NCI-H524 treated with DMSO at 0.1 percent for 48 hours (cell line): Measurements from ENCODE around the gene CDK7.

ENCODE experiments used
- DNase-seq: peaks from one replicate; lab custom pipeline; 2025; lab: John Stamatoyannopoulos, UW

The CDK7 gene

DNA sequence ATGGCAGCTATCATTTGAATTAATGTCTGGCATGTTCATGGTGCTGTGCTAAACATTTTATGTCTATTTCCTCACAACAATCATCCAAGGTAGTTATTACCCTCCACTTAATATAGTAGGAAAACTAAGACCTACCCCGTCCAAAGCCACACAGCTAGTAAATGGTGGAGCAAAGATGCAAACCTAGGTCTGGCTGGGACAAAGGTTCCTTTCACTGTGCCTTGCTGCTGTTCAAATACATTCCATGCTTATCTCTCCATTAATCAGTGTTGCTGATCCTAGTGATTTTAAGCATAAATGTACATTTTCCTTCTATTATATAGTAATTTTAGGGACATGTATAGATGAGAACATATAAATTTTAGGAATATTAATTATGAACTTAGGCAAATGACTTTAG is 59.2 kb downstream of the CDK7 start:
- no peak for DNase-seq

DNA sequence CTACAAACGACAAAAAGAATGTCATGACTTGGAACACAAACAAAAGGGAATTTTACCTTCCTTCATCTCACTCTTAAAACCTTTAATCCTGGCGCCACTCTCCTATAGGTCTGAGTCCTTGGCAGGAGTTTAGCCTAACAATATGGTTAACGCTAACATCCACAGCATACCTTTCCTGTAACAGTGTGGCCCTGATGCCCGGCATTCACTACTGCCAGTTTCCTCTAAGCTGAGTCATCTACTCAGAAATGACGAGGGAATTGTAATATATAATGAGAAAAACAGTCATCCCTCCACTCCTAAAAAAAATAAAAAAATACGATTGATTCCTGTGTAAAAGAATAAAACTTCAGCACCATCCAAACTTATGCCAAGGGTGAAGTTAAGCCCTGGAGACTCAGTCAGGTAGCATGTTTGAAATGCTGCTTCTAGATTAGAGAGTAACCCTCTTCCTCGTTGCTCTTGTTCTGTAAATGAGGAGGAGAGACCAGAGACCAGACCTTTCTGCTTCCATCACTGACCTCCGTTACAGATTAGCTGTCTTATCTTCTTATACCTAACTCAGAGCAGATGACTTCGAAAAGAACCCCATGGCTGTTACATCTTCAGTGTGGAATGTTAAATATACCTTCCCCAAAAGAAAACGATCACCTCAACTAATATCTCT is 60.5 kb downstream of the CDK7 start:
- DNase-seq, result no peak

DNA sequence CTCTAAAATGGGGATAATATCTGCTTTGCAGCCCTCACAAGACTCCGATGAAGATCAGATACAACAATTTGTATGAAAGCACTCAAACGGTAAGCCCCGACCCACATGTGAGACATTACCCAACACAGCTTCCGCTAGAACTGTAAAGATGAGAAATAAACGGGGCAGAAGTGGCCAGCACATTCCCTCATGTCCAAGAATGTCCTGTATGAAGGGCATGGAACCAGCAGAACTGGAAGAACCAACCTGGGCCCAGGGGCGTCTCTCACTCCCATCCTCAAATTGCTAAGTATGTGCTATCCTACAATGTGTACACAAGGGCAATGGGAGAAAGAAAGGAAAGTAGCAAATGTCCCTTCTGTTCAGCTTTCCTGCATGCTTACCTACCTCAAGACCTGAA is 64.9 kb downstream of the CDK7 start:
- DNase-seq, result no peak

DNA sequence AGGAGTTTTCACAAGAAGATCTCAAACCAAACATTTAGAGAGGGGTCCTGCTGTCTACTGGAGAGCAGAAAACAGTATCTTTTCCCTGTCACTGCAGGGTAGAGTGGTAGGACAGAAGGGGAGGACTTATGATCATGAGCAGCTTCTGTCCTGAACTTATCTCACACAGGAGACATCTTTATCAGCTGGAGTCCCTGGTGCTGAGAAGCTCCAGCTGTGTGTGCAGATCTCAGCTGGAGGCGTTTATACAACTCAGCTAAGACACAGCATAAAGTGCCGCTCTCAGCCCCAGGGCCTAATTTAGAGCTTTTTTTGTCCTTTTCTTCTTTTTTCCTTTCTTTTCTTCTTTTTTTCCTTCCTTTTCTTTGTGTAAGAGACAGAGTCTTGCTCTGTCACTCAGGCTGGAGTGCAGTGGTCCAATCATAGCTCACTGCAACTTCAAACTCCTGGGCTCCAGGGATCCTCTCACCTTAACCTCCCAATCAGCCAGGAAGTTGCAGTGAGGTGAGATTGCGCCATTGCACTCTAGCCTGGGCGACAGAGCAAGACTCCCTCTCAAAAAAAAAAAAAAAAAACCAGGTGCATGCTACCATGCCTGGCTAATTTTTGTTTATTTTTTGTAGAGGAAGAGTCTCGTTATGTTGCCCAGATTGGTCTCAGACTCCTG is 66.0 kb downstream of the CDK7 start:
- no peak for DNase-seq

DNA sequence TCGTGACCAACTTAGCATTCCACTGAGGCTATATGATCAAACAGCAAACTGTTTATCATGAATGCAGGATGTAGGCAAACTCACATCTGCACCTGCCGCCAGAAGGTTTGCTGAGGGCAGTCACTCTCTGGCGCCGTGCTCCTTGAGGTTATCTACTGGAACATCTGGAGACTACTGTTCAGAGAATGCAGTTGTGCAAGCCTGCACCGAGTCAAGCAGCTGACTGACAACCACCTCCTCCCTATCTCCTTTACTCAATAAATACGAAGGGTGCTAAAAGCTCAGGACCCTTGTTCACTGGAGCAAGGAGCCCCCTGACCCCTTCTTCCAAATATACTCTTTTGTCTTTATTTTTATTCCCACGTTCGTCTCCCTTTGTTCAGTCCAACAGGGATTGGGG is 70.8 kb downstream of the CDK7 start:
- DNase-seq, result no peak

DNA sequence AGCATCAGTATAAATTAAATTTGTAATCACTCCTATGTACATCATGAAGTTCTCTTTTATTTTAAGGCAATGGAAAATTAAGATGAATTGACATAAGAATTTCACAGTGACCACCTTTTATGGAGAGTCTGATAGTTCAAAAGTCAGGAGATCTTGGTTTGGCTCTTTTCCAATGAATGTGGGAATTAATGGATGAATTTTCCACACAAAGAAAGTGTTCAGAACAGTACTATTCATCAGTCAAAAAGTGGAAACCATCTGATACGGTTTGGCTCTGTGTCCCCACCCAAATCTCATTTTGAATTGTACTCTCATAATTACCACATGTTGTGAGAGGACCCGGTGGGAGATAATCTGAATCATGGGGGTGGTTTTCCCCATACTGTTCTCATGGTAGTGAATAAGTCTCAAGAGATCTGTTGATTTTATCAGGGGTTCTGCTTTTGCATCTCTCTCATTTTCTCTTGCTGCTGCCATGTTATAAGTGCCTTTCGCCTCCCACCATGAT is 73.4 kb downstream of the CDK7 start:
- DNase-seq, result no peak

DNA sequence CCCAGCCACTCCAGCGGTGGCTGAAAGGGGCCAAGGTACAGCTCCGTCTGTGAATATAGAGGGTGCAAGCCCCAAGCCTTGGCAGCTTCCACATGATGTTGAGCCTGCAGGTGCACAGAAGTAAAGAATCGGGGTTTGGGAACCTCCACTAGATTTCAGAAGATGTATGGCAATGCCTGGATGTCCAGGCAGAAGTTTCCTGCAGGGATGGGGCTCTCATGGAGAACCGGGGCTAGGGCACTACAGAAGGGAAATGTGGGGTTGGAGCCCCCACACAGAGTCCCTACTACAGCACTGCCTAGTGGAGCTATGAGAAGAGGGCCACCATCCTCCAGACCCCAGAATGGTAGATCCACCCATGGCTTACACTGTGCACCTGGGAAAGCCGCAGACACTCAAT is 74.7 kb downstream of the CDK7 start:
- no peak for DNase-seq

DNA sequence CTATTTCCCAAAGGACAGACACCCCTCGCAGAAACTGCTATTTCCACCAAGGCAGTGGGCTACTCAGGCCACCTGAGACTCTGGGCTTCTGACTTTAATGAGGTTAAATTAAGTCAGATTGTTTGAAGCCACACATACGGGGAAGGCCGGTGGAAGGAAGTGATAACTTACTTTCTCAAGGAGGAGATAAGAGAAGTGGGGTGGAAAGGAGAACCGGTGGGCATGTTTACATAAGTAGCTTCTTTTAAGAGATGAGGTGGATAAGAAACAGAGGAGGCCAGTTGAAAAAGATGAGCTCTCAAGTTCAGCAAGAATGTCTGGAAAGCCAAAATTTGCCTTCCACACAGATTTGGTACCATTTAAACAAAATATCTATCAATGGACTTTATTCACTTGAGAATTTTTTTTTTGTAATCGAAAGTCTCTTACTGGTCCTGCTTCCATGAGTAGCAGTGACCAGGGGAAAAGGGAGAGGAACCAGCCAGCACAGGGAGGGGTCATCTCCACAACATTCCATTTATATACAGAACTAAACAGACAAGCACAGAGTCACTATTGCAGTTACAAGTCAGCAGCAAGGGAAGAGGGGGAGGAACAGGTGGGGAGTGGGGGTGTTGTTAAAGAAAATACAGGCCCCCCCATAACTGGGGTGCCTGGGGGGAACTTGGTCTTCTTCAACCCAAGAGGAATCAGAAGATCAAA is 77.9 kb downstream of the CDK7 start:
- DNase-seq, result no peak

DNA sequence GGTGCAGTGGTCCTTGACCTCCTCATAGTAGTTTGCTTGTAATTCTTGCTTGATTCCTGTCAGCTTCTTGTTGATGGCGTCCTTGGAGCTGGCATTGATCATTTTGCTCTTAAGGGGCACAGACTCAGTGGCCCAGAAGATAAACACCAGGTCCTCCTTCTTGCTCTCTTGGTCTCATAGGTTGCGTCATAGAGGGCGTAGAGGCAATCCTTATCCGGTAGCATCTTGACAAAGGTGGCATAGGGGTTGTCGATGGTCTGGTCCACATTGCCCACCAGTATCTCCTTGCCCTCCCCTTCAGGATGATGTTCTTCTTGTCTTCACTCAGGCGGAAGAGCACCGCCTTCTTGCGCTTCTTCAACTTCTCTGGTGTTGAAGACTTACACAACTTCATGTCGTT is 78.7 kb downstream of the CDK7 start:
- DNase-seq, result no peak

DNA sequence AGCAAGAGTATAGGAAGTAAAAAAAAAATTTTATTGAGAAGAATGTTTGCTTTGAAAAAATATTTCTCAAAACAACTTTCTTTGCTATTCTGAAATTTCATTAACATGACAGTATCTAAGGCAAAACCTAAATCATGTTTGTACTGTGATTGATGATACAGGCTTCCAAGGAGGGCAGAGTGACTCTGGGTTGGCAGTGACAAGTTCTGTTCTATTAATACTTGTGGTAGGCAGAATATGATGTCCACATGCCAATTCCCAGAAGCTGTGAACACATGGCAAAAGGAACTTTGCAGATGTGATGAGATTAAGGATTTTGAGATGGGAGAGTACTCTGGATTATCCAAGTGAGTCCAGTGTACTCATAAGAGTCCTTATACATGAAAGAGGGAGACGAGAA is 81.3 kb downstream of the CDK7 start:
- no peak for DNase-seq

DNA sequence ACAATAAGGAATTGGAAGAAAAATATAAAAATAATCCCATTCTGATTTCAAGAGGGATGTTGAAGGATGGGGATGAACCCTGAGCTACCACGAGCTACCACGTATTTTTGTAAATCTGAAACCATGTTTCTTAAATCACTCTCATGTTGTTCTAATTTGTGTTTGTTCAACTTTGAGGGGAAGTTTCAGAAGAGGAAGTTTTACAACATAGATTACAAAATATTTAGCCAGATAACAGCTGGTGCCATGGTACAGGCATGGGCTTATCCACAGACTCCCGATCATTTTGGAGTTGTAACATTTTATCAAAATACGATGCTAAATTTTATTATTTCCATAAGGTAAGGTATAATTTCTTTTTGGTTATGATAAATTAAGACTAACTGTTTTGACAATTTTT is 82.7 kb downstream of the CDK7 start:
- DNase-seq, result no peak

DNA sequence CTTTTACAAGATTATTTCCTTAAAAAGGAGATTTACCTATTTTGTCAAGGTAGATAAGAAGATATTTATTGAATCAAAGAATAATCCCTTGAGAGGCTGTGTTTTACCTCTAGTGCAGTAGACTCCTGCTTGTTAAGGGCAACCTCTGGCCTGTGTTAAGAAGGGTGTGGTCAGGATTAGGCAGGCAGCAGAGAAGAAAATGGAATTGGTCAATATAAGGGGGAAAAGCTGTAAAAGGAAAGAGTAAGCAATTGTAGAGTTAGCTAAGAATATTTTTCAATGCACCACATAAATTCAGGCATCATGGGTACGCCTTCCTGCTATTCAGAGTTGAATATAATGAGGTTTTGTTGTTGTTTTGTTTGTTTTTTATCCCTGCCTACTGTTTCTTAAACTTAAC is 91.7 kb downstream of the CDK7 start:
- no peak for DNase-seq
